Prostate gland (tissue), 2 donors: ENCODE data around the gene FBXL2. TPM values are rescaled to one million over a fixed set of nuclear protein-coding genes. Genes with fewer than 3 reads are reported as not detected.

ENCODE experiments used
- DNase-seq: peaks from one replicate; pipeline ENCODE4 v3.0.0-alpha.2; 2019; ENCODE audit warnings: low spot score
- H3K27ac ChIP-seq, 2 donors: fragments of 200-600 bp; sonication (generic); 2 replicates each; pipeline ENCODE4 v1.5.1; 2017 to 2019
- H3K27me3 ChIP-seq: fragments of 200-600 bp; sonication (generic); replicated peaks from 2 replicates; pipeline ENCODE4 v1.5.1; 2019; ENCODE audit not compliant: insufficient read depth
- H3K36me3 ChIP-seq, 2 donors: fragments of 200-600 bp; sonication (generic); 1 replicate in 1 of 2; 2 replicates in 1 of 2; pipeline versions ENCODE4 v1.5.1 to v1.8.1; 2017 to 2019
- H3K4me1 ChIP-seq: fragments of 200-600 bp; sonication (generic); replicated peaks from 2 replicates; pipeline ENCODE4 v1.5.1; 2019
- H3K4me3 ChIP-seq, 2 donors: fragments of 200-600 bp; sonication (generic); 2 replicates each; pipeline ENCODE4 v1.5.1; 2017 to 2019
- H3K9me3 ChIP-seq: fragments of 200-600 bp; sonication (generic); 2 replicates; pipeline ENCODE4 v1.5.1; 2017
- CTCF ChIP-seq, 4 experiments: fragments of 200-600 bp in 2 of 4; fragments of 450-650 bp in 2 of 4; sonication (generic) in 2 of 4; IDR thresholded peaks; 1 replicate in 3 of 4; 2 replicates in 1 of 4; pipeline ENCODE4 v1.5.1; 2016 to 2019; ENCODE audit warnings: antibody characterized with exemption in 4 of 4, mild to moderate bottlenecking in 2 of 4, moderate library complexity in 2 of 4
- POLR2A ChIP-seq: fragments of 450-650 bp; IDR thresholded peaks from one replicate; pipeline ENCODE4 v1.6.1; 2016; ENCODE audit warnings: antibody characterized with exemption, mild to moderate bottlenecking
- POLR2AphosphoS5 ChIP-seq: sonication (generic); formaldehyde crosslinking; IDR thresholded peaks from one replicate; pipeline ENCODE4 v1.6.1; 2017; ENCODE audit warnings: antibody characterized with exemption
- WGBS: methylation state at CpG from one replicate; pipeline ENCODE4 v1.1.5; 2018; 5-methylcytosine and 5-hydroxymethylcytosine counted together
- intact Hi-C: fragments of 100-400 bp; cut with DNase I; formaldehyde crosslinking; loops from one replicate; pipeline ENCODE4 v1.14.2; 2022
- total RNA-seq, 2 donors: library from RNA; depleted of rRNA; stranded (reverse); fragments of >200 nt; gene quantifications; one replicate each; pipeline ENCODE4 v1.1.0, GENCODE V29; 2016

FBXL2 gene
- 10 to 100 TPM in 1 of 2 donors, 1 to 10 TPM in 1; 3.7 to 16.6 TPM for total RNA-seq

- H3K36me3 ChIP-seq: no peaks in the 10 kb centered on the region
- intact Hi-C loops: no loop called here
- TF ChIP-seq POLR2A (peak; percentile 40), CTCF (IDR thresholded peaks at IDR 0.05) (no peak)
- H3K27ac ChIP-seq: peak within 1 kb of the TSS in 1 of 2 donors; percentile 17
- no peaks in the 10 kb centered on the region for H3K4me1 ChIP-seq
- peak; percentile 32 for DNase-seq
- no peaks in the 10 kb centered on the region for H3K9me3 ChIP-seq
- H3K4me3 ChIP-seq: peak within 1 kb of the TSS; percentile 56 to 65
- WGBS: 1% methylated on average over 39 of the region's 63 CpGs
- H3K27me3 ChIP-seq: no peaks in the 10 kb centered on the region
Measured at GRCh38 chr3:33277193-33277882, at the start of gene FBXL2. Gene FBXL2 (plus strand): TSS chr3:33277442. CDS start chr3:33277513, 71 bp downstream.

- H3K9me3 ChIP-seq: no peaks in the 10 kb centered on the region
- no peak for DNase-seq
- H3K27me3 ChIP-seq: no peaks in the 10 kb centered on the region
- no peak overlapping the region for H3K27ac ChIP-seq
- no peaks in the 10 kb centered on the region for H3K4me1 ChIP-seq
- intact Hi-C loops: no loop called here
- H3K4me3 ChIP-seq: no peak overlapping the region
- WGBS: 88% methylated on average over 3 of the region's 3 CpGs
- no peak for TF ChIP-seq CTCF (IDR thresholded peaks at IDR 0.05)
- TF ChIP-seq POLR2AphosphoS5: no peak
- TF ChIP-seq POLR2A: no peak
- no peaks in the 10 kb centered on the region for H3K36me3 ChIP-seq
Measured at GRCh38 chr3:33229066-33229465, 48.2 kb upstream of the FBXL2 start.

- Histone ChIP-seq H3K4me1 (no peaks in the 10 kb centered on the region), H3K4me3 (no peak overlapping the region), H3K9me3 (no peaks in the 10 kb centered on the region), H3K36me3 (no peaks in the 10 kb centered on the region), H3K27me3 (no peaks in the 10 kb centered on the region), H3K27ac (no peak overlapping the region)
- intact Hi-C loops: no loop called here
- WGBS: 23% methylated on average over 5 of the region's 5 CpGs
- no peak for DNase-seq
- TF ChIP-seq CTCF (IDR thresholded peaks at IDR 0.05): no peak
- no peak for TF ChIP-seq POLR2AphosphoS5
- TF ChIP-seq POLR2A: no peak
Measured at GRCh38 chr3:33229947-33230346, 47.3 kb upstream of the FBXL2 start.

DNA sequence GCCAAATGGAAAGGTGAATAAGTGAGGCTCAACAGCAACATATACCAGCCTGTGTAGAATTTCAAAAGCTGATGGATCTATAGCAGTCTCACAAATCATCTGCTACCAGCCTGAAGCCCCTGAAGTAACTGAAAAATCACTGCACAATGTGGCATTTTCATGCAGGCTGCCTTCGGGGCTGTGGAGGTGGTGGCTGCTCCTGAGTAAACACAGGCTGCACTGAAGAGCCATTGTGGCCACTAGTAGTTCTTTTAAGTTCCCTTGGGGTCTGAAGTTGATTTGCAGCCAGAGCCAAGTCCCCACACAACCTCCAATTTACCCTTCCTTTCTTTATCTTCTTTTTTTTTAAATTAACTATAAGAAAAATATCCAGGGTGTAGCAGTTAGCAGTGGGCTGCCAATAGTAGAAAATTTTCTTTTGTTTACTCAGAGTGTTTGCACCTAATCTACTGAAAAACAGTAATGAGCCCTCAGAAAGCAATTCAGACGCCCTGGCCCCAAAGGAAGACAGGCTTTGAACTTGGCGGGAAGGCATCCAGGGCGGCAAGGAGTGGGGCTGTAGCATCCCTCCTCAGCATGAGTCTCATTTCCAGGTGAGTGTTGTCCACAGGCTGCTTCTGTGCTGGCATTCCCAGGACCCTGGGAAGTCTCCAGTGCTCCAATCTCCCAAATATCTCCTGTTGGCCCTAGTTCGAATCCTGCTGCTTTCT is 45.3 kb upstream of the FBXL2 start:
- H3K36me3 ChIP-seq: no peaks in the 10 kb centered on the region
- no peaks in the 10 kb centered on the region for H3K4me1 ChIP-seq
- TF ChIP-seq POLR2A: no peak
- no peak for TF ChIP-seq POLR2AphosphoS5
- TF ChIP-seq CTCF (IDR thresholded peaks at IDR 0.05): no peak
- no peak overlapping the region for H3K27ac ChIP-seq
- H3K9me3 ChIP-seq: no peaks in the 10 kb centered on the region
- H3K27me3 ChIP-seq: no peaks in the 10 kb centered on the region
- no peak overlapping the region for H3K4me3 ChIP-seq
- 35% methylated on average over 5 of the region's 5 CpGs for WGBS
- DNase-seq: no peak
- intact Hi-C loops: no loop called here

- intact Hi-C loops: no loop called here
- WGBS: 92% methylated on average over 1 of the region's 1 CpG
- H3K4me1 ChIP-seq: no peaks in the 10 kb centered on the region
- no peak for DNase-seq
- no peak overlapping the region for H3K4me3 ChIP-seq
- H3K36me3 ChIP-seq: no peaks in the 10 kb centered on the region
- no peaks in the 10 kb centered on the region for H3K9me3 ChIP-seq
- TF ChIP-seq CTCF (IDR thresholded peaks at IDR 0.05): no peak
- TF ChIP-seq POLR2A: no peak
- TF ChIP-seq POLR2AphosphoS5: no peak
- H3K27me3 ChIP-seq: no peaks in the 10 kb centered on the region
- H3K27ac ChIP-seq: no peak overlapping the region
Measured at GRCh38 chr3:33233884-33234283, 43.4 kb upstream of the FBXL2 start.
